ENCODE results near the gene TCP1.

Gene TCP1

DNA sequence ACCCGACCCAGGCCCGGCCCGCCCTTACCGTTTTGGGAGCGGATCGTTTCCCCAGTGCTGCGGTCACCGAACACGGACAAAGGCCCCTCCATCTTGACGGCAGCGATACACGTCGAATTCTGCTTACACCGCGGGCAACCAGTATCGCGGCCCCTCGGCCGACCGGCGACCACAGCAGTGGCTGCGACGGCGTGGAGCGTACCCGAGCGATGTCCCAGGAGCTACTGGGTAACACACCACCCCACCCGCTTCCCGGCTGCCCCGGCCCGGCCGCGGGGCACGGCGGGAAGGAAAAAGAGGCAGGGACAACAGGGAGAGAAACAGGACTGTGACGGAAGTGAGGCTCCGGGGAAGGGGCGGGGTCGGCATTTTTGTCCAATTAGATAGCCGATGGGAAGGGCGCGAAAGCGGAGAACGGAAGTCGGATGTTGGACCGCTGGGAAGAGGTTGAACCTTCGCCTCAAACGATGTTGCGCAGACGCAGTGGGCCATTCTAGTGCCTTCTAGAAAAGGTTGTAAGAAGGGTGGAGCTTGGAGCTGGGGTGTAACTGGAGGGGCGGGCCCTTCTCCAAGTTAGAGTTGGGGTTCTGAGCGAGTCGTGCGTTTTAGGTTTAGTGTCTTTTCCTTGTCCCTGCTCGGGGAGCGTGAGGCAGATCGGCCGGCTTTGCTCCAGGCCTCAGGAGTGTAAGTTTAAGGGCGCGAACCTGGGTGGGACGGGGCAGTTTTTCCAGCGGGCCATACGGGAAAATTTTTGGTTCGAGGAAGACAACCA lies at the start of gene TCP1 (continued):
- no peak for TF ChIP-seq ZNF175 (tag by site-specific recombination; IDR thresholded peaks at IDR 0.05)
- TF ChIP-seq ZNF843 (tag by site-specific recombination; IDR thresholded peaks at IDR 0.05) = 0 out of 2 replicates have a peak, but pooled peaks have one; percentile 46
- 0 out of 2 replicates have a peak, but pooled peaks have one; percentile 25 for TF ChIP-seq ZNF324 (tag by site-specific recombination; IDR thresholded peaks at IDR 0.05)
- no peak for TF ChIP-seq ZNF174 (tag by site-specific recombination; IDR thresholded peaks at IDR 0.05)
- TF ChIP-seq ZNF510 (tag by site-specific recombination; IDR thresholded peaks at IDR 0.05; ENCODE audit: insufficient replicate concordance) = no peak
- no peak for TF ChIP-seq YY2 (tag by site-specific recombination; IDR thresholded peaks at IDR 0.05)
- TF ChIP-seq ZSCAN16 (tag by site-specific recombination; IDR thresholded peaks at IDR 0.05) = no peak
- TF ChIP-seq, protein P1, sequence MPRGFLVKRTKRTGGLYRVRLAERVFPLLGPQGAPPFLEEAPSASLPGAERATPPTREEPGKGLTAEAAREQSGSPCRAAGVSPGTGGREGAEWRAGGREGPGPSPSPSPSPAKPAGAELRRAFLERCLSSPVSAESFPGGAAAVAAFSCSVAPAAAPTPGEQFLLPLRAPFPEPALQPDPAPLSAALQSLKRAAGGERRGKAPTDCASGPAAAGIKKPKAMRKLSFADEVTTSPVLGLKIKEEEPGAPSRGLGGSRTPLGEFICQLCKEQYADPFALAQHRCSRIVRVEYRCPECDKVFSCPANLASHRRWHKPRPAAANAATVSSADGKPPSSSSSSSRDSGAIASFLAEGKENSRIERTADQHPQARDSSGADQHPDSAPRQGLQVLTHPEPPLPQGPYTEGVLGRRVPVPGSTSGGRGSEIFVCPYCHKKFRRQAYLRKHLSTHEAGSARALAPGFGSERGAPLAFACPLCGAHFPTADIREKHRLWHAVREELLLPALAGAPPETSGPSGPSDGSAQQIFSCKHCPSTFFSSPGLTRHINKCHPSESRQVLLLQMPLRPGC (tag by site-specific recombination; IDR thresholded peaks at IDR 0.05) = no peak; the same call in 1 of the 2 replicates
- TF ChIP-seq, protein P2, sequence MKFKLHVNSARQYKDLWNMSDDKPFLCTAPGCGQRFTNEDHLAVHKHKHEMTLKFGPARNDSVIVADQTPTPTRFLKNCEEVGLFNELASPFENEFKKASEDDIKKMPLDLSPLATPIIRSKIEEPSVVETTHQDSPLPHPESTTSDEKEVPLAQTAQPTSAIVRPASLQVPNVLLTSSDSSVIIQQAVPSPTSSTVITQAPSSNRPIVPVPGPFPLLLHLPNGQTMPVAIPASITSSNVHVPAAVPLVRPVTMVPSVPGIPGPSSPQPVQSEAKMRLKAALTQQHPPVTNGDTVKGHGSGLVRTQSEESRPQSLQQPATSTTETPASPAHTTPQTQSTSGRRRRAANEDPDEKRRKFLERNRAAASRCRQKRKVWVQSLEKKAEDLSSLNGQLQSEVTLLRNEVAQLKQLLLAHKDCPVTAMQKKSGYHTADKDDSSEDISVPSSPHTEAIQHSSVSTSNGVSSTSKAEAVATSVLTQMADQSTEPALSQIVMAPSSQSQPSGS (tag by site-specific recombination; IDR thresholded peaks at IDR 0.05; ENCODE audit: low read depth) = no peak
- no peak for TF ChIP-seq ZNF544 (tag by site-specific recombination; IDR thresholded peaks at IDR 0.05)
- no peak for TF ChIP-seq ZNF521 (tag by site-specific recombination; IDR thresholded peaks at IDR 0.05)
- no peak for TF ChIP-seq ZNF707 (tag by site-specific recombination; IDR thresholded peaks at IDR 0.05)
- TF ChIP-seq, protein P3, sequence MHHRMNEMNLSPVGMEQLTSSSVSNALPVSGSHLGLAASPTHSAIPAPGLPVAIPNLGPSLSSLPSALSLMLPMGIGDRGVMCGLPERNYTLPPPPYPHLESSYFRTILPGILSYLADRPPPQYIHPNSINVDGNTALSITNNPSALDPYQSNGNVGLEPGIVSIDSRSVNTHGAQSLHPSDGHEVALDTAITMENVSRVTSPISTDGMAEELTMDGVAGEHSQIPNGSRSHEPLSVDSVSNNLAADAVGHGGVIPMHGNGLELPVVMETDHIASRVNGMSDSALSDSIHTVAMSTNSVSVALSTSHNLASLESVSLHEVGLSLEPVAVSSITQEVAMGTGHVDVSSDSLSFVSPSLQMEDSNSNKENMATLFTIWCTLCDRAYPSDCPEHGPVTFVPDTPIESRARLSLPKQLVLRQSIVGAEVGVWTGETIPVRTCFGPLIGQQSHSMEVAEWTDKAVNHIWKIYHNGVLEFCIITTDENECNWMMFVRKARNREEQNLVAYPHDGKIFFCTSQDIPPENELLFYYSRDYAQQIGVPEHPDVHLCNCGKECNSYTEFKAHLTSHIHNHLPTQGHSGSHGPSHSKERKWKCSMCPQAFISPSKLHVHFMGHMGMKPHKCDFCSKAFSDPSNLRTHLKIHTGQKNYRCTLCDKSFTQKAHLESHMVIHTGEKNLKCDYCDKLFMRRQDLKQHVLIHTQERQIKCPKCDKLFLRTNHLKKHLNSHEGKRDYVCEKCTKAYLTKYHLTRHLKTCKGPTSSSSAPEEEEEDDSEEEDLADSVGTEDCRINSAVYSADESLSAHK (tag by site-specific recombination; IDR thresholded peaks at IDR 0.05) = no peak
- TF ChIP-seq ZNF830 (tag by site-specific recombination; IDR thresholded peaks at IDR 0.05; ENCODE audit: low read depth) = no peak
- no peak for TF ChIP-seq GFI1B (tag by site-specific recombination; IDR thresholded peaks at IDR 0.05)
- TF ChIP-seq ZSCAN30 (tag by site-specific recombination; IDR thresholded peaks at IDR 0.05) = 0 out of 2 replicates have a peak, but pooled peaks have one; percentile 54

DNA sequence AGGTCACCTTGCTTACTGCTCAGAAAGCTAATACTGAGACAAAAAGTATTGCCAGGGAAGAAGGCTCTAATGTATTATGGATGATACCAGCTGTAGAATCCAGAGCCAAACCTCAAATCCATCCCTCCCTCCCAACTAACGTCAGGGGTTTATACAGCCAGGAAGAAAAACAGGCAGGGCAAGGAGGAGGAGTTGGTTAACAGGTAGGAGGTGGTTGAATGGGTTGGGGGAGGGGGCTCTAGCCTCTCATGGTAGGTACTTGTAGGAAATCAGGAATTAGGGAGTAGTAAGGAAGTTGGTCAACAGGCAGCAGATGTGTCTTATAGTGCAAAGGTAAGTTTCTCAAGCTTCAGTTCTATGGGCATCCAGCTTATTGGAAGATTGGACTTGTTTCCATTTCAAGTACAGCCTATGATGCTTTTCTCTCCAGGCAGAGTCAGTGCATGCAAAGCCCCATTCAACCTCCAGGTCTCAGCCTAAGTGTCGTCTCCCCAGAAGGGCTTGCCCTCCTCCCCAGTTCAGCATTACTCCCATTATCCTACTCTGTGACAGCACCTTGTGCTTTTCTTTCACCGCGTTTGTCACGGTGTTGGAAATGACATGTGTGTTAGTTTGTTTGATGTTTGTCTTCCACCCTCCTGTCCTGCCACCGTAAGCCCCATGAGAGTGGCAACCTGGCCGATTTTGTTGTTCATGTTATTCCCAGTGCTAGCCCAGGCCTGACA lies 48.8 kb upstream of the TCP1 start:
- ChIA-PET POLR2A (no interaction called here), CTCF (interaction anchor here (0.9 kb wide), 1 partner anchor 25 kb away, joined by 3 read pairs; no protein-coding TSS in a partner anchor)
- H3K9me3 ChIP-seq (ENCODE audit: control insufficient read depth, insufficient read depth, low read depth, low read length) = no peaks in the 10 kb centered on the region
- TF ChIP-seq ZNF341 (tag by site-specific recombination; IDR thresholded peaks at IDR 0.05; ENCODE audit: low read depth) (no peak), ZNF121 (tag by site-specific recombination; IDR thresholded peaks at IDR 0.05) (no peak), ZNF324 (tag by site-specific recombination; IDR thresholded peaks at IDR 0.05) (no peak), ZNF132 (tag by site-specific recombination; IDR thresholded peaks at IDR 0.05; ENCODE audit: borderline replicate concordance) (no peak)
- TF ChIP-seq, protein P4, sequence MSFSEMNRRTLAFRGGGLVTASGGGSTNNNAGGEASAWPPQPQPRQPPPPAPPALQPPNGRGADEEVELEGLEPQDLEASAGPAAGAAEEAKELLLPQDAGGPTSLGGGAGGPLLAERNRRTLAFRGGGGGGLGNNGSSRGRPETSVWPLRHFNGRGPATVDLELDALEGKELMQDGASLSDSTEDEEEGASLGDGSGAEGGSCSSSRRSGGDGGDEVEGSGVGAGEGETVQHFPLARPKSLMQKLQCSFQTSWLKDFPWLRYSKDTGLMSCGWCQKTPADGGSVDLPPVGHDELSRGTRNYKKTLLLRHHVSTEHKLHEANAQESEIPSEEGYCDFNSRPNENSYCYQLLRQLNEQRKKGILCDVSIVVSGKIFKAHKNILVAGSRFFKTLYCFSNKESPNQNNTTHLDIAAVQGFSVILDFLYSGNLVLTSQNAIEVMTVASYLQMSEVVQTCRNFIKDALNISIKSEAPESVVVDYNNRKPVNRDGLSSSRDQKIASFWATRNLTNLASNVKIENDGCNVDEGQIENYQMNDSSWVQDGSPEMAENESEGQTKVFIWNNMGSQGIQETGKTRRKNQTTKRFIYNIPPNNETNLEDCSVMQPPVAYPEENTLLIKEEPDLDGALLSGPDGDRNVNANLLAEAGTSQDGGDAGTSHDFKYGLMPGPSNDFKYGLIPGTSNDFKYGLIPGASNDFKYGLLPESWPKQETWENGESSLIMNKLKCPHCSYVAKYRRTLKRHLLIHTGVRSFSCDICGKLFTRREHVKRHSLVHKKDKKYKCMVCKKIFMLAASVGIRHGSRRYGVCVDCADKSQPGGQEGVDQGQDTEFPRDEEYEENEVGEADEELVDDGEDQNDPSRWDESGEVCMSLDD (tag by site-specific recombination; IDR thresholded peaks at IDR 0.05) = no peak

More for the DNA sequence above, 48.8 kb upstream of the TCP1 start:
- Histone ChIP-seq H3K4me1 (ENCODE audit: control insufficient read depth, insufficient read depth, low read length) (no peaks in the 10 kb centered on the region), H3K27ac (ENCODE audit: extremely low read depth, low read depth, low read length) (no peak overlapping the region), H3K36me3 (ENCODE audit: control insufficient read depth in 2 of 2, insufficient read depth in 1 of 2, low read length in 2 of 2) (no peaks in the 10 kb centered on the region), H3K4me3 (ENCODE audit: low read depth, low read length) (no peak overlapping the region)
